Activated T-cell treated with anti-CD3 and anti-CD28 coated beads, Interleukin-2, amount 50 U/mL, for 4 hours (primary cell): ENCODE measurements around the gene PPM1L. TPM values are rescaled to one million over a fixed set of nuclear protein-coding genes. Genes with fewer than 3 reads are reported as not detected.

Experiments used
- ATAC-seq, 2 donors: fragments of 200-7000 bp; cut with Tn5 transposase; one replicate each; pipeline ENCODE4 v1.10.0; 2021
- DNase-seq: peaks from one replicate; pipeline ENCODE4 v3.0.0-alpha.2; 2020
- H3K27me3 Mint-ChIP-seq: one replicate; pipeline ENCODE4 v1.8.0; 2021; ENCODE audit warnings: low read depth, mixed read lengths
- H3K36me3 Mint-ChIP-seq: one replicate; pipeline ENCODE4 v1.8.0; 2022; ENCODE audit warnings: mixed read lengths; ENCODE audit not compliant: insufficient read depth
- H3K4me1 Mint-ChIP-seq: one replicate; pipeline ENCODE4 v1.8.0; 2021; ENCODE audit warnings: low read depth, mixed read lengths
- H3K4me3 Mint-ChIP-seq: one replicate; pipeline ENCODE4 v1.8.0; 2021; ENCODE audit warnings: mild to moderate bottlenecking, moderate library complexity, mixed read lengths
- H3K9me3 Mint-ChIP-seq: one replicate; pipeline ENCODE4 v1.8.0; 2021; ENCODE audit warnings: mixed read lengths
- total RNA-seq, 3 donors: library from RNA; stranded (reverse); gene quantifications; one replicate each; pipeline ENCODE4 v1.2.1, GENCODE V29; 2021

Gene PPM1L
- total RNA-seq, 3 donors from 2014 or later, result 1.8 to 2.5 (median 2.0) TPM

GRCh38 chr3:160879859-160880258 lies 123.8 kb downstream of the PPM1L start:
- peaks cover 11% of the 10 kb centered on the region for H3K9me3 Mint-ChIP-seq
- H3K36me3 Mint-ChIP-seq, result peaks cover 2% of the 10 kb centered on the region
- no peak for ATAC-seq
- no peaks in the 10 kb centered on the region for H3K4me1 Mint-ChIP-seq
- no peak overlapping the region for H3K4me3 Mint-ChIP-seq
- H3K27me3 Mint-ChIP-seq, result no peaks in the 10 kb centered on the region
- no peak for DNase-seq

GRCh38 chr3:160883373-160883772 lies 127.3 kb downstream of the PPM1L start:
- DNase-seq (no peak), ATAC-seq (no peak)
- Mint-ChIP-seq H3K4me3 (no peak overlapping the region), H3K36me3 (peaks cover 2% of the 10 kb centered on the region), H3K27me3 (no peaks in the 10 kb centered on the region), H3K4me1 (no peaks in the 10 kb centered on the region), H3K9me3 (peaks cover 12% of the 10 kb centered on the region)

- Mint-ChIP-seq H3K27me3 (no peaks in the 10 kb centered on the region), H3K36me3 (peaks cover 2% of the 10 kb centered on the region), H3K4me1 (no peaks in the 10 kb centered on the region), H3K9me3 (peaks cover 18% of the 10 kb centered on the region), H3K4me3 (no peak overlapping the region)
- no peak for ATAC-seq
- no peak for DNase-seq
Observed at GRCh38 chr3:160885791-160886286, 129.8 kb downstream of the PPM1L start.

- peaks cover 2% of the 10 kb centered on the region for H3K36me3 Mint-ChIP-seq
- no peaks in the 10 kb centered on the region for H3K27me3 Mint-ChIP-seq
- H3K4me1 Mint-ChIP-seq, result no peaks in the 10 kb centered on the region
- no peak overlapping the region for H3K4me3 Mint-ChIP-seq
- peaks cover 18% of the 10 kb centered on the region for H3K9me3 Mint-ChIP-seq
- no peak for DNase-seq
- no peak for ATAC-seq
Observed at GRCh38 chr3:160886421-160886820, 130.4 kb downstream of the PPM1L start.

- H3K4me3 Mint-ChIP-seq, result no peak overlapping the region
- no peaks in the 10 kb centered on the region for H3K27me3 Mint-ChIP-seq
- H3K9me3 Mint-ChIP-seq, result peaks cover 7% of the 10 kb centered on the region
- H3K4me1 Mint-ChIP-seq, result no peaks in the 10 kb centered on the region
- ATAC-seq, result no peak
- H3K36me3 Mint-ChIP-seq, result no peaks in the 10 kb centered on the region
- no peak for DNase-seq
Observed at GRCh38 chr3:160893207-160893606, 137.2 kb downstream of the PPM1L start.

GRCh38 chr3:160904691-160905090 lies 148.7 kb downstream of the PPM1L start:
- DNase-seq (no peak), ATAC-seq (no peak)
- no peaks in the 10 kb centered on the region for H3K36me3 Mint-ChIP-seq
- H3K9me3 Mint-ChIP-seq, result no peaks in the 10 kb centered on the region
- H3K4me1 Mint-ChIP-seq, result no peaks in the 10 kb centered on the region
- H3K27me3 Mint-ChIP-seq, result no peaks in the 10 kb centered on the region
- H3K4me3 Mint-ChIP-seq, result no peak overlapping the region

- H3K4me3 Mint-ChIP-seq, result no peak overlapping the region
- DNase-seq, result no peak
- H3K4me1 Mint-ChIP-seq, result no peaks in the 10 kb centered on the region
- no peaks in the 10 kb centered on the region for H3K27me3 Mint-ChIP-seq
- no peaks in the 10 kb centered on the region for H3K9me3 Mint-ChIP-seq
- no peak for ATAC-seq
- no peaks in the 10 kb centered on the region for H3K36me3 Mint-ChIP-seq
Observed at GRCh38 chr3:160906646-160907045, 150.6 kb downstream of the PPM1L start.

GRCh38 chr3:160909917-160910316 lies 153.9 kb downstream of the PPM1L start:
- DNase-seq (no peak), ATAC-seq (no peak)
- Mint-ChIP-seq H3K27me3 (no peaks in the 10 kb centered on the region), H3K36me3 (no peaks in the 10 kb centered on the region), H3K4me1 (no peaks in the 10 kb centered on the region), H3K9me3 (no peaks in the 10 kb centered on the region), H3K4me3 (no peak overlapping the region)

GRCh38 chr3:160911411-160911810 lies 155.4 kb downstream of the PPM1L start:
- Mint-ChIP-seq H3K4me1 (no peaks in the 10 kb centered on the region), H3K27me3 (no peaks in the 10 kb centered on the region), H3K9me3 (no peaks in the 10 kb centered on the region), H3K4me3 (no peak overlapping the region), H3K36me3 (no peaks in the 10 kb centered on the region)
- no peak for DNase-seq
- no peak for ATAC-seq

- ATAC-seq (no peak), DNase-seq (no peak)
- H3K9me3 Mint-ChIP-seq, result no peaks in the 10 kb centered on the region
- no peaks in the 10 kb centered on the region for H3K4me1 Mint-ChIP-seq
- H3K36me3 Mint-ChIP-seq, result no peaks in the 10 kb centered on the region
- no peaks in the 10 kb centered on the region for H3K27me3 Mint-ChIP-seq
- no peak overlapping the region for H3K4me3 Mint-ChIP-seq
Observed at GRCh38 chr3:160916472-160916871, 160.4 kb downstream of the PPM1L start.

GRCh38 chr3:160919942-160920341 lies 163.9 kb downstream of the PPM1L start:
- DNase-seq (no peak), ATAC-seq (no peak)
- Mint-ChIP-seq H3K36me3 (no peaks in the 10 kb centered on the region), H3K4me3 (no peak overlapping the region), H3K27me3 (no peaks in the 10 kb centered on the region), H3K9me3 (no peaks in the 10 kb centered on the region), H3K4me1 (no peaks in the 10 kb centered on the region)

- H3K36me3 Mint-ChIP-seq, result no peaks in the 10 kb centered on the region
- no peak overlapping the region for H3K4me3 Mint-ChIP-seq
- no peak for ATAC-seq
- H3K9me3 Mint-ChIP-seq, result no peaks in the 10 kb centered on the region
- no peak for DNase-seq
- H3K27me3 Mint-ChIP-seq, result no peaks in the 10 kb centered on the region
- no peaks in the 10 kb centered on the region for H3K4me1 Mint-ChIP-seq
Observed at GRCh38 chr3:160921020-160921635, 165.1 kb downstream of the PPM1L start.

GRCh38 chr3:160924776-160925175 lies 168.7 kb downstream of the PPM1L start:
- no peaks in the 10 kb centered on the region for H3K36me3 Mint-ChIP-seq
- H3K4me1 Mint-ChIP-seq, result no peaks in the 10 kb centered on the region
- ATAC-seq (no peak), DNase-seq (no peak)
- no peaks in the 10 kb centered on the region for H3K27me3 Mint-ChIP-seq
- no peak overlapping the region for H3K4me3 Mint-ChIP-seq
- no peaks in the 10 kb centered on the region for H3K9me3 Mint-ChIP-seq

GRCh38 chr3:160927620-160928019 lies 171.6 kb downstream of the PPM1L start:
- Mint-ChIP-seq H3K9me3 (no peaks in the 10 kb centered on the region), H3K4me1 (no peaks in the 10 kb centered on the region), H3K4me3 (no peak overlapping the region), H3K36me3 (no peaks in the 10 kb centered on the region), H3K27me3 (no peaks in the 10 kb centered on the region)
- DNase-seq (no peak), ATAC-seq (no peak)

- Mint-ChIP-seq H3K4me3 (no peak overlapping the region), H3K36me3 (no peaks in the 10 kb centered on the region), H3K4me1 (no peaks in the 10 kb centered on the region), H3K27me3 (no peaks in the 10 kb centered on the region), H3K9me3 (no peaks in the 10 kb centered on the region)
- no peak for DNase-seq
- no peak for ATAC-seq
Observed at GRCh38 chr3:160928183-160928726, 172.2 kb downstream of the PPM1L start.
